GM12878 (cell line): Measurements from ENCODE around the gene ATXN7L1.
"Not testable (repeated sequence)": the region's sequence is repeated elsewhere in the genome, so short reads cannot be mapped to it uniquely, and the experiment has no call there.

Experiments used
- EZH2 ChIP-seq: IDR thresholded peaks from 2 replicates; pipeline ENCODE4 v1.6.1; 2012; ENCODE audit warnings: low read depth, mild to moderate bottlenecking, control low read depth, inconsistent platforms, low read length, borderline replicate concordance; ENCODE audit not compliant: control insufficient read depth
- GABPA ChIP-seq: IDR thresholded peaks from 2 replicates; pipeline ENCODE4 v1.6.1; 2014; ENCODE audit warnings: antibody characterized with exemption, low read depth, mild to moderate bottlenecking, inconsistent platforms
- NFYB ChIP-seq: IDR thresholded peaks from 2 replicates; pipeline ENCODE4 v1.6.1; 2011; ENCODE audit warnings: low read depth, mild to moderate bottlenecking, low read length, improper control_type of control experiment, moderate library complexity; ENCODE audit not compliant: insufficient read depth
- PAX8 ChIP-seq: fragments of 450-650 bp; IDR thresholded peaks from 2 replicates; pipeline ENCODE4 v1.6.1; 2017; ENCODE audit warnings: mild to moderate bottlenecking, moderate library complexity
- POU2F2 ChIP-seq: IDR thresholded peaks from 3 replicates; pipeline ENCODE4 v1.6.1; 2011; ENCODE audit warnings: low read depth, mild to moderate bottlenecking, low read length, borderline replicate concordance
- RCOR1 ChIP-seq: conservative IDR thresholded peaks from 2 replicates; pipeline ENCODE4 v1.6.1; 2012; ENCODE audit warnings: low read depth, low read length, improper control_type of control experiment
- SP1 ChIP-seq: IDR thresholded peaks from one replicate; pipeline ENCODE4 v1.6.1; 2011; ENCODE audit warnings: low read depth, low read length
- SUZ12 ChIP-seq: fragments of 200-600 bp; sonication (generic); IDR thresholded peaks from one replicate; pipeline ENCODE4 v1.6.1; 2018; ENCODE audit warnings: antibody characterized with exemption, mild to moderate bottlenecking; ENCODE audit not compliant: unreplicated experiment
- ZZZ3 ChIP-seq: IDR thresholded peaks from 2 replicates; pipeline ENCODE4 v1.6.1; 2011; ENCODE audit warnings: low read depth; ENCODE audit not compliant: control insufficient read depth, insufficient read length
- TF ChIP-seq, protein P1 (sequence below): IDR thresholded peaks from 2 replicates; pipeline ENCODE4 v1.6.1; 2012; ENCODE audit warnings: low read depth, low read length, improper control_type of control experiment
- TF ChIP-seq, protein P2 (sequence below), 3 experiments: IDR thresholded peaks in 2 of 3; conservative IDR thresholded peaks in 1 of 3; 2 replicates each; pipeline ENCODE4 v1.5.1; 2011; ENCODE audit warnings: low read depth in 3 of 3, low read length in 3 of 3, mild to moderate bottlenecking in 3 of 3, control low read depth in 2 of 3, moderate library complexity in 2 of 3, inconsistent platforms in 1 of 3, mixed read lengths in 1 of 3; ENCODE audit not compliant: control insufficient read depth in 2 of 3, insufficient read depth in 1 of 3; ENCODE audit errors: extremely low read depth in 1 of 3
- TF ChIP-seq, protein P3 (sequence below): fragments of 450-650 bp; IDR thresholded peaks from 2 replicates; pipeline ENCODE4 v1.6.1; 2017; ENCODE audit warnings: low read depth, mild to moderate bottlenecking, moderate library complexity

DNA sequence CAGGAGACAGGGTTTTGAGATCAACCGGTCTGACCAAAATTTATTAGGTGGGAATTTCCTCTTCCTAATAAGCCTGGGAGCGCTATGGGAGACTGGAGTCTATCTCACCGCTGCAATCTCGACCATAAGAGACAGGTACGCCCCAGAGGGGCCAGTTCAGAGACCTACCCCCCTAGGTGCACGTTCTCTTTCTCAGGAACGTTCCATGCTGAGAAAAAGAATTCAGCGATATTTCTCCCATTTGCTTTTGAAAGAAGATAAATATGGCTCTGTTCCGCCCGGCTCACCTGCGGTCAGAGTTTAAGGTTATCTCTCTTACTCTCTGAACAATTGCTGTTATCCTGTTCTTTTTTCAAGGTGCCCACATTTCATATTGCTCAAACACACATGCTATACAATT, 179.2 kb downstream of the ATXN7L1 start:
- TF ChIP-seq SUZ12, EZH2, RCOR1, PAX8, NFYB, ZZZ3, SP1, GABPA, POU2F2: not testable (repeated sequence)
- TF ChIP-seq, protein P1, sequence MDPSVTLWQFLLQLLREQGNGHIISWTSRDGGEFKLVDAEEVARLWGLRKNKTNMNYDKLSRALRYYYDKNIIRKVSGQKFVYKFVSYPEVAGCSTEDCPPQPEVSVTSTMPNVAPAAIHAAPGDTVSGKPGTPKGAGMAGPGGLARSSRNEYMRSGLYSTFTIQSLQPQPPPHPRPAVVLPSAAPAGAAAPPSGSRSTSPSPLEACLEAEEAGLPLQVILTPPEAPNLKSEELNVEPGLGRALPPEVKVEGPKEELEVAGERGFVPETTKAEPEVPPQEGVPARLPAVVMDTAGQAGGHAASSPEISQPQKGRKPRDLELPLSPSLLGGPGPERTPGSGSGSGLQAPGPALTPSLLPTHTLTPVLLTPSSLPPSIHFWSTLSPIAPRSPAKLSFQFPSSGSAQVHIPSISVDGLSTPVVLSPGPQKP, result not testable (repeated sequence)
- TF ChIP-seq, protein P2, sequence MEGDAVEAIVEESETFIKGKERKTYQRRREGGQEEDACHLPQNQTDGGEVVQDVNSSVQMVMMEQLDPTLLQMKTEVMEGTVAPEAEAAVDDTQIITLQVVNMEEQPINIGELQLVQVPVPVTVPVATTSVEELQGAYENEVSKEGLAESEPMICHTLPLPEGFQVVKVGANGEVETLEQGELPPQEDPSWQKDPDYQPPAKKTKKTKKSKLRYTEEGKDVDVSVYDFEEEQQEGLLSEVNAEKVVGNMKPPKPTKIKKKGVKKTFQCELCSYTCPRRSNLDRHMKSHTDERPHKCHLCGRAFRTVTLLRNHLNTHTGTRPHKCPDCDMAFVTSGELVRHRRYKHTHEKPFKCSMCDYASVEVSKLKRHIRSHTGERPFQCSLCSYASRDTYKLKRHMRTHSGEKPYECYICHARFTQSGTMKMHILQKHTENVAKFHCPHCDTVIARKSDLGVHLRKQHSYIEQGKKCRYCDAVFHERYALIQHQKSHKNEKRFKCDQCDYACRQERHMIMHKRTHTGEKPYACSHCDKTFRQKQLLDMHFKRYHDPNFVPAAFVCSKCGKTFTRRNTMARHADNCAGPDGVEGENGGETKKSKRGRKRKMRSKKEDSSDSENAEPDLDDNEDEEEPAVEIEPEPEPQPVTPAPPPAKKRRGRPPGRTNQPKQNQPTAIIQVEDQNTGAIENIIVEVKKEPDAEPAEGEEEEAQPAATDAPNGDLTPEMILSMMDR (IDR thresholded peaks at IDR 0.05 in 2 of 3, conservative IDR thresholded peaks at IDR 0.05 in 1 of 3; ENCODE audit: control insufficient read depth in 2 of 3, extremely low read depth in 1 of 3, insufficient read depth in 1 of 3, low read depth in 3 of 3, low read length in 3 of 3), result not testable (repeated sequence)
- TF ChIP-seq, protein P3, sequence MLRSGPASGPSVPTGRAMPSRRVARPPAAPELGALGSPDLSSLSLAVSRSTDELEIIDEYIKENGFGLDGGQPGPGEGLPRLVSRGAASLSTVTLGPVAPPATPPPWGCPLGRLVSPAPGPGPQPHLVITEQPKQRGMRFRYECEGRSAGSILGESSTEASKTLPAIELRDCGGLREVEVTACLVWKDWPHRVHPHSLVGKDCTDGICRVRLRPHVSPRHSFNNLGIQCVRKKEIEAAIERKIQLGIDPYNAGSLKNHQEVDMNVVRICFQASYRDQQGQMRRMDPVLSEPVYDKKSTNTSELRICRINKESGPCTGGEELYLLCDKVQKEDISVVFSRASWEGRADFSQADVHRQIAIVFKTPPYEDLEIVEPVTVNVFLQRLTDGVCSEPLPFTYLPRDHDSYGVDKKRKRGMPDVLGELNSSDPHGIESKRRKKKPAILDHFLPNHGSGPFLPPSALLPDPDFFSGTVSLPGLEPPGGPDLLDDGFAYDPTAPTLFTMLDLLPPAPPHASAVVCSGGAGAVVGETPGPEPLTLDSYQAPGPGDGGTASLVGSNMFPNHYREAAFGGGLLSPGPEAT, result not testable (repeated sequence)
